Prostate gland (tissue), 2 donors: ENCODE data around the gene FOXP1. TPM values are rescaled to one million over a fixed set of nuclear protein-coding genes. Genes with fewer than 3 reads are reported as not detected.
A peak's percentile ranks its signal among the peaks of the same experiment; 100 is the strongest.

Experiments used
- DNase-seq: peaks from one replicate; pipeline ENCODE4 v3.0.0-alpha.2; 2019; ENCODE audit warnings: low spot score
- H3K27ac ChIP-seq, 2 donors: fragments of 200-600 bp; sonication (generic); 2 replicates each; pipeline ENCODE4 v1.5.1; 2017 to 2019
- H3K27me3 ChIP-seq: fragments of 200-600 bp; sonication (generic); replicated peaks from 2 replicates; pipeline ENCODE4 v1.5.1; 2019; ENCODE audit not compliant: insufficient read depth
- H3K36me3 ChIP-seq, 2 donors: fragments of 200-600 bp; sonication (generic); 1 replicate in 1 of 2; 2 replicates in 1 of 2; pipeline versions ENCODE4 v1.5.1 to v1.8.1; 2017 to 2019
- H3K4me1 ChIP-seq: fragments of 200-600 bp; sonication (generic); replicated peaks from 2 replicates; pipeline ENCODE4 v1.5.1; 2019
- H3K4me3 ChIP-seq, 2 donors: fragments of 200-600 bp; sonication (generic); 2 replicates each; pipeline ENCODE4 v1.5.1; 2017 to 2019
- H3K9me3 ChIP-seq: fragments of 200-600 bp; sonication (generic); 2 replicates; pipeline ENCODE4 v1.5.1; 2017
- CTCF ChIP-seq, 4 experiments: fragments of 200-600 bp in 2 of 4; fragments of 450-650 bp in 2 of 4; sonication (generic) in 2 of 4; IDR thresholded peaks; 1 replicate in 3 of 4; 2 replicates in 1 of 4; pipeline ENCODE4 v1.5.1; 2016 to 2019; ENCODE audit warnings: antibody characterized with exemption in 4 of 4, mild to moderate bottlenecking in 2 of 4, moderate library complexity in 2 of 4
- POLR2A ChIP-seq: fragments of 450-650 bp; IDR thresholded peaks from one replicate; pipeline ENCODE4 v1.6.1; 2016; ENCODE audit warnings: antibody characterized with exemption, mild to moderate bottlenecking
- POLR2AphosphoS5 ChIP-seq: sonication (generic); formaldehyde crosslinking; IDR thresholded peaks from one replicate; pipeline ENCODE4 v1.6.1; 2017; ENCODE audit warnings: antibody characterized with exemption
- WGBS: methylation state at CpG from one replicate; pipeline ENCODE4 v1.1.5; 2018; 5-methylcytosine and 5-hydroxymethylcytosine counted together
- intact Hi-C: fragments of 100-400 bp; cut with DNase I; formaldehyde crosslinking; loops from one replicate; pipeline ENCODE4 v1.14.2; 2022
- total RNA-seq, 2 donors: library from RNA; depleted of rRNA; stranded (reverse); fragments of >200 nt; gene quantifications; one replicate each; pipeline ENCODE4 v1.1.0, GENCODE V29; 2016

FOXP1 gene
- total RNA-seq, 2 donors from 2014 or later = 133 to 156 TPM

DNA sequence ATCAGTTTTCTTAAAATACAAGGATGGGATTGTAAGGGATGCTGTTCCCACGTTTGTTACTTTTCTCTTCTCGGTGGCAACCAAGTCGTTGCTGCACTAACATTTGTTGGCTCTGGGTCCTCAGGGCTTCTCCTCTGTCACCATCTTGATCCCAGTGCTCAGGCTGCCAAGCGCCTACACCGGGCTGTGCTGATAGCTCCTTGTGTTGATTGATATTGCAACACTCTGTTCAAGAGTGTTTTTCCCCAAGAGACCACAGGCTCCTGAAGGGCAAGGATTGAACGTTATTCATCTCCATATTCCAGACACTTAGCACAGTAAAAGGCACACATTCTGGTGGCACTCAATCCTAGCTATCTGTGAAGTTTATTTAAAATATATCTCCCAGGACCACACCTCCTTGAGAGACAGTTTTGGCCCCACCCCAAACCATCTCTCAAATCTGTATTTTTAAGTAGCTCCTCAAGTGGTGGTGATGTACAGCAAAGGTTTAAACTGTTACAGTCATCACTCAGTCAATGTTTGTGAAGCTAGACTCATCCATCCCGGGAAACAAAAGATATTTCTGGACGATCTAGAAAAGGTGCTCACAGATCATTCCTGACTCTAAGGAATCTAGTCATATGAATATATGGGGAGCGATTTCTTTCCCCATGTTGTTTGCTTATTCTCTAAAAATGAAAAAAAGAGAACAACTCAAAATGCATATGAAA lies 38.5 kb upstream of the FOXP1 start:
- TF ChIP-seq CTCF (IDR thresholded peaks at IDR 0.05) = no peak
- TF ChIP-seq POLR2A = no peak
- TF ChIP-seq POLR2AphosphoS5 = no peak
- no peak overlapping the region for H3K4me3 ChIP-seq
- intact Hi-C loops = no loop called here
- no peaks in the 10 kb centered on the region for H3K9me3 ChIP-seq
- no peak for DNase-seq
- no peak overlapping the region for H3K27ac ChIP-seq
- WGBS = 88% methylated on average over 9 of the region's 9 CpGs
- no peaks in the 10 kb centered on the region for H3K27me3 ChIP-seq
- no peaks in the 10 kb centered on the region for H3K36me3 ChIP-seq
- H3K4me1 ChIP-seq = no peaks in the 10 kb centered on the region

- intact Hi-C loops = no loop called here
- Histone ChIP-seq H3K9me3 (no peaks in the 10 kb centered on the region), H3K36me3 (no peaks in the 10 kb centered on the region), H3K27me3 (no peaks in the 10 kb centered on the region), H3K27ac (no peak overlapping the region), H3K4me3 (no peak overlapping the region), H3K4me1 (no peaks in the 10 kb centered on the region)
- 88% methylated on average over 6 of the region's 6 CpGs for WGBS
- TF ChIP-seq POLR2A = no peak
- no peak for DNase-seq
Measured at GRCh38 chr3:71618538-71618937, 35.0 kb upstream of the FOXP1 start.

- no peak for TF ChIP-seq CTCF (IDR thresholded peaks at IDR 0.05)
- no peak for TF ChIP-seq POLR2A
- no peak for TF ChIP-seq POLR2AphosphoS5
- 91% methylated on average over 6 of the region's 6 CpGs for WGBS
- intact Hi-C loops = no loop called here
Measured at GRCh38 chr3:71616571-71617021, 33.1 kb upstream of the FOXP1 start.

DNA sequence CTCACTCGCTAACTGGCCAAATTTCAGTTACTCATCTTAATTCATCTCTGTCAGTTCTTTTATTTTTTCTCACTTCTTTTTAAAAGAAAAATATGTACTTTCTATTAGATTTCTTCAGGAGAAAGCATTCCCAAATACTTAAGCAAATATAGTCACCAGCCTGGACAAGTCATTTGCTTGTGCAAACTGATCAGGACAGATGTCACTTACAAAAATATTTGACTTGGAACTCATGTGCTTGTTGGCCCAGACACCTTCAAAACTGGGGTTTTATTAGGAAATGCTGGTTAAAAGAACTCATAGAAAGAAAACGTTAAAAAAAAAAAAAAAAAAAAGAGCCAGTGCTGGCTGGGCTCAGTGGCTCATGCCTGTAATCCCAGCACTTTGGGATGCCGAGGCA lies 31.3 kb upstream of the FOXP1 start:
- Histone ChIP-seq H3K27ac (no peak overlapping the region), H3K4me3 (no peak overlapping the region), H3K9me3 (no peaks in the 10 kb centered on the region), H3K27me3 (no peaks in the 10 kb centered on the region), H3K4me1 (no peaks in the 10 kb centered on the region), H3K36me3 (no peaks in the 10 kb centered on the region)
- intact Hi-C loops = no loop called here
- TF ChIP-seq POLR2AphosphoS5 (peak; percentile 74), POLR2A (no peak)
- WGBS = 38% methylated on average over 3 of the region's 3 CpGs
- peak; percentile 56 for DNase-seq

More at GRCh38 chr3:71616571-71617021, 33.1 kb upstream of the FOXP1 start:
- no peak overlapping the region for H3K27ac ChIP-seq
- no peak for DNase-seq
- H3K9me3 ChIP-seq = no peaks in the 10 kb centered on the region
- no peaks in the 10 kb centered on the region for H3K27me3 ChIP-seq
- H3K4me1 ChIP-seq = no peaks in the 10 kb centered on the region
- H3K36me3 ChIP-seq = no peaks in the 10 kb centered on the region
- no peak overlapping the region for H3K4me3 ChIP-seq

DNA sequence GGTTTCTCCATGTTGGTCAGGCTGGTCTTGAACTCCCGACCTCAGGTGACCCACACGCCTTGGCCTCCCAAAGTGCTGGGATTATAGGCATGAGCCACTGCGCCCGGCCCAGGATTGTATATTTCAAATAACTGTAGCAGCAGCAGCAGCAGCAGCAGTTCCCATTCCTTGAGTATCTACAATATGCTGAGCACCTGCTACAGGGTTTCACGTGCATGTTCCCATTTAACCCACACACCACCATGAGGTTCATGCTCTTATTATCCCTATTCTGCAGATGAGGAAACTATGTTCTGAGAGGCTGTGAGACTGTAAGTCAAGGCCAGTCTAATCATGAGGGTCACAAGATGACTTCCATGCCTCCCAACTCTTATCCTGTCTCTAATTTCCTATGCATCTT lies 30.9 kb upstream of the FOXP1 start:
- intact Hi-C loops = no loop called here
- TF ChIP-seq POLR2AphosphoS5 (no peak), POLR2A (no peak), CTCF (IDR thresholded peaks at IDR 0.05) (no peak)
- H3K4me1 ChIP-seq = no peaks in the 10 kb centered on the region
- H3K27me3 ChIP-seq = no peaks in the 10 kb centered on the region
- WGBS = 84% methylated on average over 5 of the region's 5 CpGs
- no peak overlapping the region for H3K4me3 ChIP-seq
- DNase-seq = no peak
- H3K36me3 ChIP-seq = no peaks in the 10 kb centered on the region
- H3K9me3 ChIP-seq = no peaks in the 10 kb centered on the region
- no peak overlapping the region for H3K27ac ChIP-seq

DNA sequence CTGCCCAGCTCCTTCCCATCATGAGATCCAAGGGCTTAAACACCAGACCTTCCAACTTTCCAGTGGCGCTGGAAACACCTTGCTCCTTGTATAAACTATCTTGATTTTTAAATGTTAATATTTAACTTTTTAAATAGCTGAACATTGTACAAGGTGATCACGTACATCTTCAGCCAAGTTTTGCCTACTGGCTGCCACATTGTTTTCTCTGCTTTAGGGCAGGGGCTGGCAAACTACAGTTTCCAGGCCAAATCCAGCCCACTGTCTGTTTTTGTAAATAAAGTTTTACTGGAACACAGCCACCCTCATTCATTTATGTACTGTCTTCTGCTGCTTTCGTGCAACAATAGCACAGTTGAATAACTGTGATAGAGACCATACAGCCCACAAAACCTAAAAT lies 27.6 kb upstream of the FOXP1 start:
- peak; percentile 6 for DNase-seq
- no peaks in the 10 kb centered on the region for H3K27me3 ChIP-seq
- TF ChIP-seq POLR2A = no peak
- TF ChIP-seq POLR2AphosphoS5 = peak; percentile 31
- H3K4me1 ChIP-seq = no peaks in the 10 kb centered on the region
- H3K27ac ChIP-seq = no peak overlapping the region
- no peak overlapping the region for H3K4me3 ChIP-seq
- no peaks in the 10 kb centered on the region for H3K9me3 ChIP-seq
- 69% methylated on average over 3 of the region's 3 CpGs for WGBS
- intact Hi-C loops = no loop called here
- no peaks in the 10 kb centered on the region for H3K36me3 ChIP-seq
